Measurements from ENCODE around the gene DMPK. TPM values are rescaled to one million over a fixed set of nuclear protein-coding genes. Genes with fewer than 3 reads are reported as not detected.

The DMPK gene
- total and polyA plus RNA-seq, 2 of the 4 experiments (the other 2 are of a cell fraction), result 7.9 to 50.7 TPM

DNA sequence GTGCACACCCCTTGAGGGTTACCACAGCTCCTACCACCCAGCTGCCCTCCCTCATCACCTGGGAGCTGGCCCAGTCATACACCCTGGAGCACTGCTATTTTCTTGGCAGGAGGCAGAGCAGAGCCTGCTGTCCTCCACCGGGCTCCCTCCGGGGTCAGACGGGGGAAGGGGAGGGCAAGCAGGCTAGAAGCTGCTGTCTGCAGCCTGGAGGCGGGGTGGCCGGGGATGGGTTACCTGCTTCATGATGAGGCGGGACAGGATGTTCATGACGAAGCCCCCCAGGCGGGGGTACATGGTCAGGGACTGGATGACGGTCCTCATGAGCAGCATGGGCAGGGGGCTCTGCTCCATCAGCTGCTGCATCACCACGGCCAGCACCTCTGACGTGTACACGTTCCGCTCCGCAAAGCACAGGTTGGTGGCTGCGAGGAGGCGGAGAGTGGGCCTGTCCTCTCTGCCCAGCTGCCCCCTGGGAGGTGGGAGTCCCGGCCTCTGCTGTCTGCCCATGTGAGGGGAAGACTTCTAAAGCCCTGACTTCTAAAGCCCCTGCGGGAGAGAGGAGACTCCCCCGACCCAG is 35.5 kb upstream of the DMPK start:
- H4K5ac ChIP-seq (ENCODE audit: low read depth, low read length), result no peak overlapping the region
- POLR2A ChIA-PET (ENCODE audit: unreplicated experiment), result no interaction called here
- in situ Hi-C loops (cut with MboI; ENCODE audit: low sequenced_read_pairs) (no loop called here), intact Hi-C loops (cut with micrococcal nuclease) (no loop called here), dilution Hi-C loops (cut with HindIII; ENCODE audit: low sequenced_read_pairs, unreplicated experiment) (no loop called here)
- no peak overlapping the region for H4K8ac ChIP-seq (ENCODE audit: low read depth in 2 of 2, low read length in 2 of 2)
- no peaks in the 10 kb centered on the region for H3K27me3 ChIP-seq (ENCODE audit: control insufficient read depth, insufficient read depth, low read length)
- CTCF ChIA-PET, result interaction anchor here (1.1 to 1.6 kb wide), 3 partner anchors 19 to 49 kb away, joined by 3 to 7 read pairs (median 4); partner anchors contain the start of gene SIX5
- no peak overlapping the region for H3K14ac ChIP-seq (replicated peaks; ENCODE audit: low read depth, low read length)
- no peaks in the 10 kb centered on the region; a peak in 1 of 4 replicates for H3K79me1 ChIP-seq (ENCODE audit: low read depth in 1 of 2, low read length in 2 of 2)
- no peaks in the 10 kb centered on the region for H3K9me1 ChIP-seq (ENCODE audit: insufficient read depth, low read length)
- no peak for TF ChIP-seq BHLHE40 (IDR thresholded peaks at IDR 0.05; ENCODE audit: low read depth, low read length)
- TF ChIP-seq SMC3 (IDR thresholded peaks at IDR 0.05; ENCODE audit: low read depth, low read length), result no peak
- TF ChIP-seq RFX5 (IDR thresholded peaks at IDR 0.05; ENCODE audit: low read depth, low read length), result no peak
- TF ChIP-seq RAD21 (IDR thresholded peaks at IDR 0.05; ENCODE audit: low read length), result no peak
- TF ChIP-seq, protein P1, sequence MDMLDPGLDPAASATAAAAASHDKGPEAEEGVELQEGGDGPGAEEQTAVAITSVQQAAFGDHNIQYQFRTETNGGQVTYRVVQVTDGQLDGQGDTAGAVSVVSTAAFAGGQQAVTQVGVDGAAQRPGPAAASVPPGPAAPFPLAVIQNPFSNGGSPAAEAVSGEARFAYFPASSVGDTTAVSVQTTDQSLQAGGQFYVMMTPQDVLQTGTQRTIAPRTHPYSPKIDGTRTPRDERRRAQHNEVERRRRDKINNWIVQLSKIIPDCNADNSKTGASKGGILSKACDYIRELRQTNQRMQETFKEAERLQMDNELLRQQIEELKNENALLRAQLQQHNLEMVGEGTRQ (IDR thresholded peaks at IDR 0.05; ENCODE audit: low read depth, low read length), result no peak
- TF ChIP-seq CHD1 (IDR thresholded peaks at IDR 0.05; ENCODE audit: low read depth, low read length), result no peak
- no peak for TF ChIP-seq NFE2L2 (IDR thresholded peaks at IDR 0.05; ENCODE audit: low read depth, low read length)
- TF ChIP-seq CEBPB (IDR thresholded peaks at IDR 0.05; ENCODE audit: low read depth, low read length), result no peak
- TF ChIP-seq MAFK (IDR thresholded peaks at IDR 0.05; ENCODE audit: low read depth, low read length), result no peak
- no peak for TF ChIP-seq MAZ (IDR thresholded peaks at IDR 0.05; ENCODE audit: borderline replicate concordance, low read depth, low read length)
- no peak for TF ChIP-seq ELK1 (IDR thresholded peaks at IDR 0.05; ENCODE audit: borderline replicate concordance, low read depth, low read length)
- no peak for TF ChIP-seq FOS (IDR thresholded peaks at IDR 0.05; ENCODE audit: low read depth, low read length)
- TF ChIP-seq MXI1 (IDR thresholded peaks at IDR 0.05; ENCODE audit: borderline replicate concordance, low read depth, low read length), result no peak
- no peak for TF ChIP-seq POLR2A (IDR thresholded peaks at IDR 0.05; ENCODE audit: low read depth, low read length)
- TF ChIP-seq RCOR1 (IDR thresholded peaks at IDR 0.05; ENCODE audit: insufficient replicate concordance, low read length), result no peak
- H4K20me1 ChIP-seq (ENCODE audit: insufficient read depth, low read length), result peaks cover 9% of the 10 kb centered on the region
- H3K4me3 ChIP-seq (ENCODE audit: insufficient read depth, low read depth, low read length), result no peak overlapping the region
- H3K9me3 ChIP-seq (ENCODE audit: control insufficient read depth, insufficient read depth, low read length), result no peaks in the 10 kb centered on the region
- no peak overlapping the region for H2BK15ac ChIP-seq (ENCODE audit: low read depth, low read length)
- H2BK20ac ChIP-seq (ENCODE audit: low read depth, low read length), result no peak overlapping the region
- 81% methylated on average over 14 of the region's 19 CpGs; no CpG with 5 or more reads in 1 of the 2 experiments for WGBS, 2 experiments (ENCODE audit: extremely low coverage in 2 of 2, insufficient read length in 1 of 2)
- DNase-seq (no peak), ATAC-seq (ENCODE audit: low read depth) (no peak)
- H2AFZ ChIP-seq (replicated peaks; ENCODE audit: low read length, poor library complexity), result no peak overlapping the region
- H2AK9ac ChIP-seq (replicated peaks; ENCODE audit: low read depth, low read length, poor library complexity), result no peak overlapping the region
- H3K9ac ChIP-seq (ENCODE audit: low read depth, low read length), result no peak overlapping the region
- H2BK120ac ChIP-seq (ENCODE audit: low read depth, low read length), result no peak overlapping the region
- H3K23ac ChIP-seq (ENCODE audit: low read depth, low read length), result no peak overlapping the region
- no peak overlapping the region for H3K56ac ChIP-seq (ENCODE audit: extremely low read depth, insufficient read depth, low read length)
- no peak overlapping the region for H3K4me2 ChIP-seq (ENCODE audit: low read depth, low read length)
- no peaks in the 10 kb centered on the region for H3K4me1 ChIP-seq (ENCODE audit: control insufficient read depth, insufficient read depth, low read length)
- H2AK5ac ChIP-seq (ENCODE audit: low read depth, low read length), result no peak overlapping the region
- no peak overlapping the region for H4K91ac ChIP-seq (ENCODE audit: insufficient read depth, low read depth, low read length)
- H3K36me3 ChIP-seq (ENCODE audit: control insufficient read depth, insufficient read depth, low read length), result peaks cover 37% of the 10 kb centered on the region
- no peak overlapping the region for H3K18ac ChIP-seq (ENCODE audit: low read depth, low read length)
- BruUV-seq (replicated peaks), result no TSS peak
- H3K27ac ChIP-seq (ENCODE audit: insufficient read depth, low read length), result no peak overlapping the region
- H2BK5ac ChIP-seq (ENCODE audit: low read depth, low read length, poor library complexity, severe bottlenecking), result no peak overlapping the region
- H3K4ac ChIP-seq (ENCODE audit: low read depth, low read length), result no peak overlapping the region
